NCI-H748 (cell line): ENCODE results near the gene TNS4.

Experiments used
- DNase-seq: peaks from one replicate; lab custom pipeline; 2025; ENCODE audit not compliant: unreplicated experiment; lab: John Stamatoyannopoulos, UW

Gene TNS4

GRCh38 chr17:40518401-40519088 lies 17.1 kb upstream of the TNS4 start:
- DNase-seq = no peak

- DNase-seq = no peak
These were observed 16.6 kb upstream of the TNS4 start for GRCh38 chr17:40517981-40518380.

DNA sequence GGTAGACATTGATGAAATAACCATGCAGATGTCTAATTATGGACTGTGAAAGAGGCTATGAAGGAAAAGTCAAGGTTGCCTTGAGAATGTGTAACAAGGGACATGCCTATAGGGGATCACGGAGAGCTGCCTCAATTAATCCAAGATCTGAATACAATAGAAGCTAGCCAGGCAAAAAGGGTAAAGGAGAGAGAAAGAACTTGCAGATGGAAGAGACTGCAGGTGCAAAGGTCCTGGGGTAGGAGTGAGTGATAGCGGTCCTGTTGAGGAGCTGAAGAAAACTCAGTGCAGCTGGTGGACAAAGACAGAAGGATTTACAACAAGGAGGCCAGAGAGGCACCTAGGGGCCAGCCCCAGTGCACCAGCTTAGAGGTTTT lies 15.9 kb upstream of the TNS4 start:
- DNase-seq = no peak

DNA sequence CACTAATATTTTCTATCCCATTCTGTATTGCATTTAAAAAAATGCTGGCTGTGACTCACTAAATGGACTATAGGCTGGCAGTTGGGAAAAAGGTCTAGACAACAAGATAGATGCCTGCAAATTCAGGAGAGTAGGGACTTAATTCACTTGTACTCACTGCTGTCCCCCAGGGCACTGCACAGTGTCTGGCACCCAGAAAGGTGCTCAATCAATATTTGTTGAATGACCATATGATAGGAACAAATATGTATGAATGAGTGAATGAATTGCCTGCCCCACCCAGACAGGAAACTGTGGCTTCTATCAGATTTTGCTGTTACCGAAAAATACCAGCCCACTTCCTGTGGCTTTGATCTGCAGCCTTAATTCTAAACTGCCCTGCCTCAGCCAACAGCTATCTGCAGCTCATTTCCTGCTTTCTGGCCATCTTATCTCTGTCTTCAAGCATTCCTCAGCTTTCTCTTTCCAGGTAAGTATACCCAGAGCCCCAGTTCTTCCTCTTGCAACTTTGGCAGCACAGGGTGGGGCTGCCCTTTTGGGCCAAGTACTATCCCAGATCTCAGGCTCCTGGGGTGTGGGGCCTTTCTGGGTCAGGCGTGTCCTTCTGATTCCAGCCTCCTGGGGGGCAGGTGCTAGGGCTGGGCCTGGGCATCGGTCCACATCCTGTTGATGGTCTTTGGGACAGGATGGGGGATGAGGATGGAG lies 15.3 kb upstream of the TNS4 start:
- DNase-seq = no peak

GRCh38 chr17:40515491-40516041 lies 14.1 kb upstream of the TNS4 start:
- no peak for DNase-seq

DNA sequence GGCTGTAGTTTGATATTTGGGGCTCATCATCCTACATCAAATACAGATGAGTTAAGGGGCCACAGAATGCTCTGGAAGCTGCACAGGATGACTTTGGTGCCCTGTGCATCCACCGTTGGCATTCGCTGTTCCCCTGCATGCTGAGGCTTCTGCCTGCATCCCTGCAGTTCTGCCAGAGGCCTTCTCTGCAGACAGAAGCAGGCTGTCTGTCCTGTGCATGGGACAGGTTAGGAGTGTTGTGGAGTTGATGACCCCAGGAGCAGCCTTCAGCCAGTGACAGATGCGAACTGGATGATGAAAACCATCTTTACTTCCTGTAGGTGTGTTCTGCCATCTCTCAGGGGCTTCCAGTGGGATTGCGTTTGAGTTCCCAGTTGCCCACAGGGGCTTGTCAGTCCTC lies 13.6 kb upstream of the TNS4 start:
- DNase-seq = no peak

DNA sequence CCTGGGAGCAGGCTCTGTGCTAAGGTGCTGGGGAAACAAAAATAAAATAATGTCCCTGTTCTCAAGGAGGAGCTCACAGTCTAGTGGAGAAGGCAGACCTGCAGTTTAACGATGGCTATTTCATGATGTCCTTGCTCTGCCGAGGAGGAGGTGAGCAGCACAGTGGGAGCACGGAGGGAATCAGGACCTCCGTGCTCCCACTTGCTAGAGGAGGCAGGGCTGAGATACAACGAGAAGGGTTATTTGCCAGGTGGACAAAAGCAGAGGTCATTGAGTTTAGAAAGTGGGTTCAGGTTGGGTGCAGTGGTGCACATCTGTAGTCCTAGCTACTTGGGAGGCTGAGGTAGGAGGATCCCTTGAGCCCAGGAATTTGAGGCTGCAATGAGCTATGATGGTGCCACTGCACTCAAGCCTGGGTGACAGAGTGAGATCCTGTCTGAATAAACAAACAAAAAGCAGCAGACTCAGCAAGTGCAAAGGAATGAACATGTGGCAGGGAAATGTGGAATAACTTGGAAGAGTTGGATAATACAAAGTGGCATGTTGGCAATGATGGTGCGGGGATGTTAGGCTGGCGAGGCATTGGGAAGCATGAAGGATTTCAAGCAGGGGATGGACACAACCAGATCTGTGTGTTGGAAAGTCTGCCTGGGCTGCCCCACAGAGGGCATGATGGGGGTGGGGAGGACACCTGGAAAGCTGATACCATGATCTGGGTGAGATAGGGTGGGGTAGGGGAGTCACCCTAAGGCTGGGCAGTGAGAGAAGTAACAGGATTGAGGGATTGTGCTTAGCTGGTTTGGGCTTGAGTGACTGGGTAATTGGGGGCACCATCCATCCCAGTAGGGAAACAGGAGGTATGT lies 12.8 kb upstream of the TNS4 start:
- no peak for DNase-seq

- no peak for DNase-seq
These were observed 10.3 kb upstream of the TNS4 start for GRCh38 chr17:40511667-40512220.

DNA sequence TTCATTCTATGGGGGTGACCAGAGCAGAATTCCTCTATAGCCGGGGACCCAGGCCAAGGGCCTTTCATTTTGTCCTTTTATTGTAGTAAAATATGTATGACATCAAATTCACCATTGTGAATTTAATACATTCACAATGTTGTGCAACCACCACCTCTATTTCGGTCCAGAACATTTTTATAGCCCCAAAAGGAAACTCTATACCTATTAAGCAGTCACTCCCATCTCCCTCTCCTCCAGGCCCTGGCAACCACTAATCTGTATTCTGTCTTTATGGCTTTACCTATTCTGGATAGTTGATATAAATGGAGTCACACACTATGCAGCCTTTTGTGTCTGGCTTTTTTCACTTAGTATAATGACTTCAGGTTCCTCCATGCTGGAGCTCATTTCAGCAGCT lies 9.7 kb upstream of the TNS4 start:
- DNase-seq = no peak

- no peak for DNase-seq
These were observed 8.9 kb upstream of the TNS4 start for GRCh38 chr17:40510328-40510648.

GRCh38 chr17:40509626-40510327 lies 8.4 kb upstream of the TNS4 start:
- no peak for DNase-seq

DNA sequence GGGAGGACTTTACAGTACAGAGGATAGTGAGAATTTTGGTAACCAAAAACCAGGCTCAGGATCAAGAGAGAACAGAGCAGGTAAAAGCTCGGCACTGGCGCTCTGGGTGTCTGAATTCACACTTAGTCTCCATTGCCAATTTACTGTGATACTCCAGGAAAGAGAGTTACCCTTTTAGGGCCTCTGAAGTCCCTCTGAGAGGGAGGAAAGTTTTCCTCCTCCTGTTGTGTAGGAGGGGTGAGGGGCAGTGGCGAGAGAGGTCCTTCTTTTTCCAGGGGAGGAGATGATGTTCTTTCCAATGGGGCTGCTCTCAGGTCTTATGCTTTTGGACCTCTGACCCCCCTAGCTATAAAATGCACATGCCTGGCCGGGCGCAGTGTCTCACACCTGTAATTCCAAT lies 5.4 kb upstream of the TNS4 start:
- DNase-seq = no peak

DNA sequence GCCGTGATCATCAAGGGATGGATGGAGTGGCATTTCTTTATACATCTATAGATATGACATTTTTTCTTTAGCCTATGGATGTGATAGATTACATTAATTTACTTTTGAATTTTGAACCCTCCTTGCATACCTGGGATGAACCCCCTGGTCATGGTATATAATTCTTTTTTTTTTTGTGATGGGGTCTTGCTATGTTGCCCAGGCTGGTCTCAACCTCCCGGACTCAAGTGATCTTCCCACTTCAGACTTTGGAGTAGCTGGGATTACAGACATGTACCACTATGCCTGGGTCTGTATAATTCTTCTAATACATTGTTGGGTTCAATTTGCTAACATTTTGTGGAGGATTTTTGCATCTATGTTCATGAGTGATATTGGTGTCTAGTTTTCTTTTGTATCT lies 1.7 kb upstream of the TNS4 start:
- no peak for DNase-seq

DNA sequence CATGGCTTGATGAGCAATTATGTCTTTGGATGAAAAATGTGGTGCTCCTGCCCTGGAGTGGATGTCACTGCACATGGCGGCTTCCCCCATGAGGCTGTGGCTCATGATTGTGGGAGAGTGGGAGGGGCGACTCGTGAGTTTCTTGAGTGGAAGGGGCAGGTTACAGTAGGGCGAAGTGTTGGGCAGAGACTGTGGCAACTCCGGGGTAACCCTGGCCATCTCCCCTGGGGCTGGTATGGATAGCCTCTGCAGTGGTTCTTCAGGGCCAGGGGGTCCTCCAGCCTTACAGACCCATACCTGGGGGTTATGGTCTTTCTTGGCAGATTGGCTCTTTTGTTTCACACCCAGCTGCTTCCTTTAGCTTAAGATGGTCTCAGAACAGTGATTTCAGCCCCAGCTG lies 1.3 kb upstream of the TNS4 start:
- no peak for DNase-seq

- DNase-seq = no peak
These were observed 714 bp downstream of the TNS4 start for GRCh38 chr17:40500709-40501108.

- DNase-seq = no peak
These were observed 1.2 kb downstream of the TNS4 start for GRCh38 chr17:40500190-40500589.

DNA sequence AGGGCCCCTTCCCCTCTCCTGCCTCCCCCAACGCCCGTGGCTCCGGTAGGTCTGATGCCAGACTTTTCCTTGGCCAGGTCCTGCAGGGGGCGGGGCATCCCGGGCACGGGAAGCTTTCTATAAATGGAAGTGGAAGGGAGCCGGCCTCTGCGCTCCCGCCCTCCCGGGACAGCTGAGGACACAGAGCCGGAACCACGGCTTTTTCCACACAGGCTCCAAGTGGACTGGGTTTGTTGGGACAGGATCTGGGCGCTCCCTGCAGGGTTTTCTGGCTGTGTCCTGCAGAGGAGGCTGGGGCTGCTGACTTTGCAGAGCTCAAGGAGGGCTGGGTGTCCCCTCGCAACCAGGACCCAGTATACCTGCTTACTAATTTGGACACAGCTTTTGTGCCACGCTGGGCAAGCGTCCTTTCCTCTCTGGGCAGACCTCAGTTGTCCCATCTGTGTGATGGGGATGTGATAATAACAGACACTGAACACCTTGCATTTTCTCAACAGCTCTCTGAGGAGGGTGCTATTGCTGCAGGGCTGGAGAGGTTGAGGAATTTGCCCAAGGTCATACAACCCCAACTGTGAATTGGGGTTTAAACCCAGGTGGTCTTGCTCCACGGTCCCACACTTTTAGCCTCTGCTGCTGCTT lies 1.8 kb downstream of the TNS4 start:
- peak; percentile 40 for DNase-seq

DNA sequence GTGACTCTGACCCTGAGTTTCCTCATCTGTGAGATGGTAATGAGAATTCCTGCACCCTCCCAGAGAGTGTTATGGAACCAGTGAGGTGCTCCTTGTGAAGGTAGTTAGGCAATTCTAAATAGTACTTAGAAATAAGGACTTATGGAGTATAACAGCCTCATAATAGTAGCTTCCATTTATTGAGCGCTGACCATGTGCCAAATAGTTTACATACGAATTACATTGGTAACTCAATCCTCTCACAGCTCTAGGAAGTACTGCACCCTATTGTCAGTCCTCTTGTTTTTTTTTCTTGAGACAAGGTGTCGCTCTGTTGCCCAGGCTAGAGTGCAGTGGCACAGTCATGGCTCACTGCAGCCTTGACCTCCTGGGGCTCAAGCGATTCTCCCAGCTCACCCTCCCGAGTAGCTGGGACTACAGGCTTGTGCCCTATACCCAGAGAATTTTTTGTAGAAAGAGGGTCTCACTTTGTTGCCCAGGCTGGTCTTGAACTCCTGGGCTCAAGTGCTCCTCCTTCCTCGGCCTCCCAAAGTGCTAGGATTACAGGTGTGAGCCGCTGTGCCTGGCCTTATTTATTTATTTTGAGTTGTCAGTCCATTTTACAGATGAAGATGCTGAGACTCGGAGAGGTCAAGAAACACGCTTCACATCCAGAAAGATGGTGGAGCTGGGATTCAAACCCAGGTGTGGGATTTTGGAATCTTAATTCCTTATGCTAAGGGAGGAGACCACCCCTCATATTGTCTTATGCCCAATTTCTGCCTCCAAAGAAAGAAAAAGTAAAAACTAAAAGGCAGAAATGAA lies 2.9 kb downstream of the TNS4 start:
- no peak for DNase-seq

- DNase-seq = no peak
These were observed 3.7 kb downstream of the TNS4 start for GRCh38 chr17:40497695-40498094.
